Kidney (tissue), 14 donors: Measurements from ENCODE around the gene ERBB4. TPM values are rescaled to one million over a fixed set of nuclear protein-coding genes. Genes with fewer than 3 reads are reported as not detected.

Experiments
- DNase-seq, 5 donors: peaks; one replicate each; pipeline ENCODE4 v3.0.0-alpha.2; 2013 to 2020
- FAIRE-seq: peaks from 2 replicates; lab custom pipeline; 2012; peaks lifted over from hg19 to GRCh38; lab: Jason Lieb, UNC
- H3K27ac ChIP-seq, 2 donors: one replicate each; pipeline ENCODE4 v1.7.0; 2013; ENCODE audit warnings: low read depth in 2 of 2, low read length in 2 of 2, inconsistent platforms in 1 of 2
- H3K27me3 ChIP-seq: one replicate; pipeline ENCODE4 v1.7.1; 2013; ENCODE audit warnings: low read length, inconsistent platforms; ENCODE audit not compliant: control insufficient read depth, insufficient read depth
- H3K36me3 ChIP-seq, 3 donors: one replicate each; pipeline versions ENCODE4 v1.7.0 to v1.7.1; 2013; ENCODE audit warnings: low read length in 3 of 3, control low read depth in 1 of 3, inconsistent platforms in 1 of 3; ENCODE audit not compliant: insufficient read depth in 3 of 3, control insufficient read depth in 2 of 3
- H3K4me1 ChIP-seq, 3 donors: one replicate each; pipeline versions ENCODE4 v1.7.0 to v1.7.1; 2013; ENCODE audit warnings: low read length in 3 of 3, inconsistent platforms in 1 of 3, low read depth in 1 of 3; ENCODE audit not compliant: control insufficient read depth in 2 of 3, insufficient read depth in 2 of 3
- H3K4me3 ChIP-seq, 3 donors: one replicate each; pipeline versions ENCODE4 v1.7.0 to v1.8.1; 2013; ENCODE audit warnings: low read length in 3 of 3, control low read depth in 1 of 3, inconsistent platforms in 1 of 3
- H3K9ac ChIP-seq, 3 donors: one replicate each; pipeline versions ENCODE4 v1.7.0 to v1.7.1; 2013; ENCODE audit warnings: low read length in 3 of 3, control low read depth in 1 of 3, inconsistent platforms in 1 of 3
- H3K9me3 ChIP-seq, 3 donors: one replicate each; pipeline versions ENCODE4 v1.7.0 to v1.7.1; 2013; ENCODE audit warnings: low read length in 3 of 3, control low read depth in 1 of 3, inconsistent platforms in 1 of 3; ENCODE audit not compliant: control insufficient read depth in 2 of 3, insufficient read depth in 1 of 3
- intact Hi-C: fragments of 100-400 bp; cut with DNase I; formaldehyde crosslinking; loops from one replicate; pipeline ENCODE4 v1.11.1; 2022
- polyA plus RNA-seq: library from polyadenylated mRNA; stranded (reverse); fragments of 350-450 nt; fragmentation: Illumina TruSeq; extraction: RNeasy Lipid Tissue Mini Kit (QIAGEN cat#74804); gene quantifications from one replicate; pipeline ENCODE4 v1.2.3, GENCODE V29; 2014; ENCODE audit warnings: low read depth, low replicate concordance; ENCODE audit not compliant: insufficient read depth
- total RNA-seq: library from RNA; stranded (reverse); fragmentation: NEBNext Ultra II Directional; extraction: Animal tissue kit (Norgen Biotek cat#: 25700); gene quantifications from one replicate; pipeline ENCODE4 v1.2.1, GENCODE V29; 2021
- TF ChIP-seq, protein P1 (sequence below): IDR thresholded peaks from 3 replicates; pipeline ENCODE4 v1.5.1; 2012; ENCODE audit warnings: mild to moderate bottlenecking, moderate library complexity, borderline replicate concordance; ENCODE audit not compliant: insufficient read depth; ENCODE audit errors: extremely low read depth
- donor health status: control.
- donor health status: control.
- donor health status: control.
- donor health status: control.
- donor health status: control.
- donor health status: DM: yes; HTN: yes; CAD: no.
- donor health status: Normal renal cell carcinoma (clear cell type).

The ERBB4 gene
- total and polyA plus RNA-seq, 2 donors from 2014 or later, result 3.9 to 152 TPM

DNA sequence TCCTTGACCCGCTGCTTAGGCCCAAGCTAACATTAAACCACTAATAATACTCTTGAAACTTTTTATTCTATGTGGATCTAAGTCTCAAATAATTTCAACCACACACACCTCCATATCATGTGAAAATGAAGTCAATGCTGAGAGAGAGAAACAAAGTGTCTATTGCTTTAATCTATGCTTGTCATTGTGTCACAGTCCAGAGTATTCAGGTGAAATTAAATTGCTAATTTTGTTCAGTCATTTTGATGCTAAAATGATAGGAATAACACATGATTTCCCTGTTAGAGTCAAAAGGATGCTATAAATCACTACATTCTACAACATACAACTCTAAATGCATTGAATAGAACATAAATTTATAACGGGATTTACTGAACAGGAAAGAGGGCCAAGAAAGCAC lies 195.4 kb downstream of the ERBB4 start:
- intact Hi-C loops, result no loop called here
- Histone ChIP-seq H3K9ac (no peak overlapping the region), H3K27me3 (no peaks in the 10 kb centered on the region), H3K4me3 (no peak overlapping the region), H3K9me3 (no peaks in the 10 kb centered on the region), H3K4me1 (no peaks in the 10 kb centered on the region), H3K27ac (no peak overlapping the region), H3K36me3 (no peaks in the 10 kb centered on the region)
- no peak for DNase-seq
- TF ChIP-seq, protein P1, sequence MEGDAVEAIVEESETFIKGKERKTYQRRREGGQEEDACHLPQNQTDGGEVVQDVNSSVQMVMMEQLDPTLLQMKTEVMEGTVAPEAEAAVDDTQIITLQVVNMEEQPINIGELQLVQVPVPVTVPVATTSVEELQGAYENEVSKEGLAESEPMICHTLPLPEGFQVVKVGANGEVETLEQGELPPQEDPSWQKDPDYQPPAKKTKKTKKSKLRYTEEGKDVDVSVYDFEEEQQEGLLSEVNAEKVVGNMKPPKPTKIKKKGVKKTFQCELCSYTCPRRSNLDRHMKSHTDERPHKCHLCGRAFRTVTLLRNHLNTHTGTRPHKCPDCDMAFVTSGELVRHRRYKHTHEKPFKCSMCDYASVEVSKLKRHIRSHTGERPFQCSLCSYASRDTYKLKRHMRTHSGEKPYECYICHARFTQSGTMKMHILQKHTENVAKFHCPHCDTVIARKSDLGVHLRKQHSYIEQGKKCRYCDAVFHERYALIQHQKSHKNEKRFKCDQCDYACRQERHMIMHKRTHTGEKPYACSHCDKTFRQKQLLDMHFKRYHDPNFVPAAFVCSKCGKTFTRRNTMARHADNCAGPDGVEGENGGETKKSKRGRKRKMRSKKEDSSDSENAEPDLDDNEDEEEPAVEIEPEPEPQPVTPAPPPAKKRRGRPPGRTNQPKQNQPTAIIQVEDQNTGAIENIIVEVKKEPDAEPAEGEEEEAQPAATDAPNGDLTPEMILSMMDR, result no peak
- FAIRE-seq, result no peak

- intact Hi-C loops, result no loop called here
- no peak for FAIRE-seq
- TF ChIP-seq, protein P1, result no peak
Measured at GRCh38 chr2:212337486-212338343, 200.9 kb downstream of the ERBB4 start.

GRCh38 chr2:212337036-212337435 lies 201.6 kb downstream of the ERBB4 start:
- Histone ChIP-seq H3K9me3 (no peaks in the 10 kb centered on the region), H3K9ac (no peak overlapping the region), H3K27ac (no peak overlapping the region), H3K4me1 (peaks cover 0 to 6% (median 0%) of the 10 kb centered on the region in 3 donors), H3K36me3 (no peaks in the 10 kb centered on the region), H3K27me3 (no peaks in the 10 kb centered on the region), H3K4me3 (no peak overlapping the region)
- TF ChIP-seq, protein P1, result no peak
- intact Hi-C loops, result no loop called here
- DNase-seq (no peak), FAIRE-seq (no peak)

More at GRCh38 chr2:212337486-212338343, 200.9 kb downstream of the ERBB4 start:
- H3K4me1 ChIP-seq, result peaks cover 0 to 6% (median 0%) of the 10 kb centered on the region in 3 donors
- no peaks in the 10 kb centered on the region for H3K27me3 ChIP-seq
- no peak overlapping the region for H3K4me3 ChIP-seq
- H3K9me3 ChIP-seq, result no peaks in the 10 kb centered on the region
- no peak overlapping the region for H3K9ac ChIP-seq
- no peaks in the 10 kb centered on the region for H3K36me3 ChIP-seq
- H3K27ac ChIP-seq, result no peak overlapping the region
- no peak for DNase-seq
